Liver (tissue), 2 donors: ENCODE measurements around the gene ANKZF1.

Experiments
- TF ChIP-seq, protein P1 (sequence below): fragments of 150-350 bp; IDR thresholded peaks from 2 replicates; pipeline ENCODE4 v1.5.1; 2017; ENCODE audit warnings: improper control_type of control experiment, low read depth, low read length; ENCODE audit not compliant: missing input control
- TF ChIP-seq, protein P2 (sequence below): IDR thresholded peaks from 2 replicates; pipeline ENCODE4 v1.6.1; 2016; ENCODE audit warnings: antibody characterized with exemption, mild to moderate bottlenecking
- TF ChIP-seq, protein P3 (sequence below): IDR thresholded peaks from 2 replicates; pipeline ENCODE4 v1.6.1; 2016; ENCODE audit warnings: antibody characterized with exemption
- donor health status: healthy.

DNA sequence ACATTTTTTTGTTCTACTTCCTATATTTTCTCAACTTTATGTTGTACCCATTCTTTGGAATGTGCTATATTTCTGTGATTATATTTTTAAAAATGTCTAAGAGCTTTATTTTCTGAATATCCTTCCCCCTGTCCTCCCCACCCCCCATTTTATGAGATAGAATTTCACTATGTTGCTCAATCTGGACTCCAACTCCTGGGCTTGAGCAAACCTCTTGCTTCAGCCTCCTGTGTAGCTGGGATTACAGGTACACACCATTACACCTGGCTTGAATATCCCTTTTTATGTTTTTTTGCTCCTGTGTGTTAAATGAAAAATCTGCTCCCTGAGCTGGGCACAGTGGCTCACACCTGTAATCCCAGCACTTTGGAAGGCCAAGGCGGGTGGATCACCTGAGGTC, 32.2 kb upstream of the ANKZF1 start:
- TF ChIP-seq, protein P1, sequence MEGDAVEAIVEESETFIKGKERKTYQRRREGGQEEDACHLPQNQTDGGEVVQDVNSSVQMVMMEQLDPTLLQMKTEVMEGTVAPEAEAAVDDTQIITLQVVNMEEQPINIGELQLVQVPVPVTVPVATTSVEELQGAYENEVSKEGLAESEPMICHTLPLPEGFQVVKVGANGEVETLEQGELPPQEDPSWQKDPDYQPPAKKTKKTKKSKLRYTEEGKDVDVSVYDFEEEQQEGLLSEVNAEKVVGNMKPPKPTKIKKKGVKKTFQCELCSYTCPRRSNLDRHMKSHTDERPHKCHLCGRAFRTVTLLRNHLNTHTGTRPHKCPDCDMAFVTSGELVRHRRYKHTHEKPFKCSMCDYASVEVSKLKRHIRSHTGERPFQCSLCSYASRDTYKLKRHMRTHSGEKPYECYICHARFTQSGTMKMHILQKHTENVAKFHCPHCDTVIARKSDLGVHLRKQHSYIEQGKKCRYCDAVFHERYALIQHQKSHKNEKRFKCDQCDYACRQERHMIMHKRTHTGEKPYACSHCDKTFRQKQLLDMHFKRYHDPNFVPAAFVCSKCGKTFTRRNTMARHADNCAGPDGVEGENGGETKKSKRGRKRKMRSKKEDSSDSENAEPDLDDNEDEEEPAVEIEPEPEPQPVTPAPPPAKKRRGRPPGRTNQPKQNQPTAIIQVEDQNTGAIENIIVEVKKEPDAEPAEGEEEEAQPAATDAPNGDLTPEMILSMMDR = no peak
- TF ChIP-seq, protein P2, sequence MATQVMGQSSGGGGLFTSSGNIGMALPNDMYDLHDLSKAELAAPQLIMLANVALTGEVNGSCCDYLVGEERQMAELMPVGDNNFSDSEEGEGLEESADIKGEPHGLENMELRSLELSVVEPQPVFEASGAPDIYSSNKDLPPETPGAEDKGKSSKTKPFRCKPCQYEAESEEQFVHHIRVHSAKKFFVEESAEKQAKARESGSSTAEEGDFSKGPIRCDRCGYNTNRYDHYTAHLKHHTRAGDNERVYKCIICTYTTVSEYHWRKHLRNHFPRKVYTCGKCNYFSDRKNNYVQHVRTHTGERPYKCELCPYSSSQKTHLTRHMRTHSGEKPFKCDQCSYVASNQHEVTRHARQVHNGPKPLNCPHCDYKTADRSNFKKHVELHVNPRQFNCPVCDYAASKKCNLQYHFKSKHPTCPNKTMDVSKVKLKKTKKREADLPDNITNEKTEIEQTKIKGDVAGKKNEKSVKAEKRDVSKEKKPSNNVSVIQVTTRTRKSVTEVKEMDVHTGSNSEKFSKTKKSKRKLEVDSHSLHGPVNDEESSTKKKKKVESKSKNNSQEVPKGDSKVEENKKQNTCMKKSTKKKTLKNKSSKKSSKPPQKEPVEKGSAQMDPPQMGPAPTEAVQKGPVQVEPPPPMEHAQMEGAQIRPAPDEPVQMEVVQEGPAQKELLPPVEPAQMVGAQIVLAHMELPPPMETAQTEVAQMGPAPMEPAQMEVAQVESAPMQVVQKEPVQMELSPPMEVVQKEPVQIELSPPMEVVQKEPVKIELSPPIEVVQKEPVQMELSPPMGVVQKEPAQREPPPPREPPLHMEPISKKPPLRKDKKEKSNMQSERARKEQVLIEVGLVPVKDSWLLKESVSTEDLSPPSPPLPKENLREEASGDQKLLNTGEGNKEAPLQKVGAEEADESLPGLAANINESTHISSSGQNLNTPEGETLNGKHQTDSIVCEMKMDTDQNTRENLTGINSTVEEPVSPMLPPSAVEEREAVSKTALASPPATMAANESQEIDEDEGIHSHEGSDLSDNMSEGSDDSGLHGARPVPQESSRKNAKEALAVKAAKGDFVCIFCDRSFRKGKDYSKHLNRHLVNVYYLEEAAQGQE = no peak
- TF ChIP-seq, protein P3, sequence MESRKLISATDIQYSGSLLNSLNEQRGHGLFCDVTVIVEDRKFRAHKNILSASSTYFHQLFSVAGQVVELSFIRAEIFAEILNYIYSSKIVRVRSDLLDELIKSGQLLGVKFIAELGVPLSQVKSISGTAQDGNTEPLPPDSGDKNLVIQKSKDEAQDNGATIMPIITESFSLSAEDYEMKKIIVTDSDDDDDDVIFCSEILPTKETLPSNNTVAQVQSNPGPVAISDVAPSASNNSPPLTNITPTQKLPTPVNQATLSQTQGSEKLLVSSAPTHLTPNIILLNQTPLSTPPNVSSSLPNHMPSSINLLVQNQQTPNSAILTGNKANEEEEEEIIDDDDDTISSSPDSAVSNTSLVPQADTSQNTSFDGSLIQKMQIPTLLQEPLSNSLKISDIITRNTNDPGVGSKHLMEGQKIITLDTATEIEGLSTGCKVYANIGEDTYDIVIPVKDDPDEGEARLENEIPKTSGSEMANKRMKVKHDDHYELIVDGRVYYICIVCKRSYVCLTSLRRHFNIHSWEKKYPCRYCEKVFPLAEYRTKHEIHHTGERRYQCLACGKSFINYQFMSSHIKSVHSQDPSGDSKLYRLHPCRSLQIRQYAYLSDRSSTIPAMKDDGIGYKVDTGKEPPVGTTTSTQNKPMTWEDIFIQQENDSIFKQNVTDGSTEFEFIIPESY = no peak
